GM12878 (cell line): ENCODE data around the gene OR2AG1. TPM values are rescaled to one million over a fixed set of nuclear protein-coding genes. Genes with fewer than 3 reads are reported as not detected.

Experiments
- ATAC-seq: fragments of 200-7000 bp; cut with Tn5 transposase; 3 replicates; pipeline ENCODE4 v1.9.1; 2020; ENCODE audit warnings: mild to moderate bottlenecking, moderate library complexity
- BruUV-seq: library from RNA; stranded (reverse); fragments of 400-500 nt; replicated peaks from 2 replicates; lab custom pipeline; 2021; lab: Mats Ljungman, UMichigan
- CTCF ChIA-PET: fragments of 300-600 bp; sonication (Branson Sonifier 250); formaldehyde crosslinking; extraction: SDS; loops from one replicate; lab custom pipeline; 2021; ENCODE audit warnings: inconsistent platforms; lab: Yijun Ruan, JAX
- POLR2A ChIA-PET: fragments of 350-600 bp; formaldehyde crosslinking; extraction: SDS; loops from one replicate; lab custom pipeline; 2021; ENCODE audit warnings: inconsistent platforms; lab: Charles Lee
- RAD21 ChIA-PET: fragments of 300-600 bp; sonication (Branson Sonifier 250); formaldehyde crosslinking; loops from one replicate; lab custom pipeline; 2023; ENCODE audit warnings: antibody characterized with exemption; ENCODE audit not compliant: unreplicated experiment; lab: Charles Lee
- SMC1A ChIA-PET: fragments of 300-600 bp; sonication (Branson Sonifier 250); formaldehyde crosslinking; loops from one replicate; lab custom pipeline; 2023; ENCODE audit not compliant: unreplicated experiment, uncharacterized antibody; lab: Charles Lee
- DNase-seq: peaks from one replicate; pipeline ENCODE4 v3.0.0-alpha.2; 2011; ENCODE audit warnings: low read depth, low spot score
- FAIRE-seq: peaks from 3 replicates; lab custom pipeline; 2011; peaks lifted over from hg19 to GRCh38; lab: Jason Lieb, UNC
- H2AFZ ChIP-seq: 2 replicates; pipeline ENCODE4 v1.6.0; 2011; ENCODE audit warnings: low read depth, low read length, control low read depth; ENCODE audit not compliant: control insufficient read depth
- H3K27ac ChIP-seq: 2 replicates; pipeline ENCODE4 v1.5.1; 2011; ENCODE audit warnings: control low read depth; ENCODE audit not compliant: control insufficient read depth, insufficient read depth
- H3K27me3 ChIP-seq, 2 experiments: replicated peaks in 1 of 2; 2 replicates each; pipeline versions ENCODE4 v1.6.0 to v1.6.1; 2011; ENCODE audit warnings: low read length in 1 of 2; ENCODE audit not compliant: control insufficient read depth in 2 of 2, insufficient read depth in 2 of 2
- H3K36me3 ChIP-seq, 2 experiments: 2 replicates each; pipeline ENCODE4 v1.5.1; 2011; ENCODE audit warnings: low read length in 1 of 2; ENCODE audit not compliant: control insufficient read depth in 2 of 2, insufficient read depth in 2 of 2
- H3K4me1 ChIP-seq: 2 replicates; pipeline ENCODE4 v1.6.1; 2011; ENCODE audit warnings: mild to moderate bottlenecking, low read length, moderate library complexity, mixed read lengths; ENCODE audit not compliant: control insufficient read depth, insufficient read depth
- H3K4me2 ChIP-seq: 2 replicates; pipeline ENCODE4 v1.6.0; 2011; ENCODE audit warnings: control low read depth; ENCODE audit not compliant: control insufficient read depth, insufficient read depth
- H3K4me3 ChIP-seq: fragments of 200-600 bp; sonication (generic); 2 replicates; pipeline ENCODE4 v1.5.1; 2016
- H3K79me2 ChIP-seq: 2 replicates; pipeline ENCODE4 v1.6.0; 2011; ENCODE audit warnings: low read length; ENCODE audit not compliant: control insufficient read depth, insufficient read depth
- H3K9ac ChIP-seq: 2 replicates; pipeline ENCODE4 v1.8.0; 2011; ENCODE audit warnings: low read length, control low read depth, mixed read lengths; ENCODE audit not compliant: control insufficient read depth, insufficient read depth
- H3K9me3 ChIP-seq: replicated peaks from 3 replicates; pipeline ENCODE4 v1.5.1; 2011; ENCODE audit warnings: mild to moderate bottlenecking, low read length; ENCODE audit not compliant: control insufficient read depth, insufficient read depth
- H4K20me1 ChIP-seq: 2 replicates; pipeline ENCODE4 v1.6.0; 2011; ENCODE audit not compliant: control insufficient read depth, insufficient read depth
- ATF2 ChIP-seq: IDR thresholded peaks from 2 replicates; pipeline ENCODE4 v1.6.1; 2012; ENCODE audit warnings: low read length, inconsistent platforms
- ATF7 ChIP-seq: fragments of 450-650 bp; IDR thresholded peaks from 2 replicates; pipeline ENCODE4 v1.6.1; 2016; ENCODE audit warnings: low read depth, mild to moderate bottlenecking
- BHLHE40 ChIP-seq, 2 experiments: fragments of 450-650 bp in 1 of 2; IDR thresholded peaks; 2 replicates each; pipeline ENCODE4 v1.6.1; 2011 to 2017; ENCODE audit warnings: low read depth in 2 of 2, borderline replicate concordance in 1 of 2, improper control_type of control experiment in 1 of 2, low read length in 1 of 2, mild to moderate bottlenecking in 1 of 2
- EED ChIP-seq: sonication (generic); IDR thresholded peaks from 2 replicates; pipeline ENCODE4 v1.6.1; 2016; ENCODE audit warnings: antibody characterized with exemption, low read depth
- IKZF2 ChIP-seq, 2 experiments: fragments of 450-650 bp; IDR thresholded peaks; 2 replicates each; pipeline ENCODE4 v1.6.1; 2017; ENCODE audit warnings: mild to moderate bottlenecking in 2 of 2, moderate library complexity in 2 of 2
- KLF5 ChIP-seq: fragments of 450-650 bp; IDR thresholded peaks from 2 replicates; pipeline ENCODE4 v1.6.1; 2014; ENCODE audit warnings: mild to moderate bottlenecking; ENCODE audit not compliant: partially characterized antibody
- MTA2 ChIP-seq: fragments of 450-650 bp; IDR thresholded peaks from 2 replicates; pipeline ENCODE4 v1.6.1; 2016; ENCODE audit warnings: low read depth, mild to moderate bottlenecking, moderate library complexity
- NFYA ChIP-seq: IDR thresholded peaks from 2 replicates; pipeline ENCODE4 v1.6.1; 2011; ENCODE audit warnings: low read depth, mild to moderate bottlenecking, low read length, improper control_type of control experiment, borderline replicate concordance
- PKNOX1 ChIP-seq: fragments of 450-650 bp; IDR thresholded peaks from 2 replicates; pipeline ENCODE4 v1.6.1; 2016; ENCODE audit warnings: mild to moderate bottlenecking
- RELB ChIP-seq: fragments of 450-650 bp; IDR thresholded peaks from 2 replicates; pipeline ENCODE4 v1.6.1; 2017; ENCODE audit warnings: low read depth, mild to moderate bottlenecking, moderate library complexity
- SPI1 ChIP-seq: IDR thresholded peaks from 2 replicates; pipeline ENCODE4 v1.6.1; 2011; ENCODE audit warnings: low read depth, mild to moderate bottlenecking, low read length, moderate library complexity, borderline replicate concordance; ENCODE audit not compliant: insufficient read depth
- TCF12 ChIP-seq: IDR thresholded peaks from 2 replicates; pipeline ENCODE4 v1.6.1; 2011; ENCODE audit warnings: low read depth, mild to moderate bottlenecking, low read length
- ZNF24 ChIP-seq: fragments of 450-650 bp; IDR thresholded peaks from 2 replicates; pipeline ENCODE4 v1.6.1; 2017; ENCODE audit warnings: antibody characterized with exemption, mild to moderate bottlenecking
- WGBS: methylation state at CpG from one replicate; pipeline ENCODE4 v1.1.6; 2016; ENCODE audit warnings: low lambda C conversion rate; ENCODE audit not compliant: insufficient replicate concordance, insufficient coverage; ENCODE audit errors: missing lambda C conversion rate; 5-methylcytosine and 5-hydroxymethylcytosine counted together
- in situ Hi-C: fragments of 300-500 bp; cut with MboI; formaldehyde crosslinking; loops from 9 replicates; pipeline ENCODE4 v1.14.3; 2018; ENCODE audit warnings: mixed read lengths
- intact Hi-C: fragments of 100-400 bp; cut with micrococcal nuclease; formaldehyde crosslinking; loops from one replicate; pipeline ENCODE4 v1.14.2; 2022; ENCODE audit not compliant: unreplicated experiment
- polyA plus RNA-seq, 11 experiments: library from polyadenylated mRNA; depleted of rRNA in 4 of 11; unstranded in 6 of 11; stranded (reverse) in 5 of 11; fragments of >200 nt; fragmentation: Nextera tagmentation in 4 of 11; fragmentation: Illumina TruSeq in 1 of 11; extraction: Ambion mirVana in 4 of 11; extraction: Trizol in 1 of 11; gene quantifications; 1 replicate in 1 of 11; 2 replicates in 10 of 11; pipeline versions ENCODE4 v1.2.1 to v1.2.3, GENCODE V29; 2011 to 2016; ENCODE audit warnings: inconsistent platforms in 2 of 11, missing spikeins in 2 of 11, low read depth in 1 of 11
- total RNA-seq, 4 experiments: library from RNA; depleted of rRNA in 3 of 4; stranded (reverse); fragments of >200 nt in 3 of 4; fragmentation: Illumina TruSeq in 1 of 4; extraction: Trizol in 1 of 4; gene quantifications; 2 replicates each; pipeline versions ENCODE4 v1.2.1 to v1.2.3, GENCODE V29; 2013 to 2021

The OR2AG1 gene
- total and polyA plus RNA-seq, 10 of the 15 experiments (the other 5 are each of a cell fraction or from before 2014, with no cell fraction given) = not detected

DNA sequence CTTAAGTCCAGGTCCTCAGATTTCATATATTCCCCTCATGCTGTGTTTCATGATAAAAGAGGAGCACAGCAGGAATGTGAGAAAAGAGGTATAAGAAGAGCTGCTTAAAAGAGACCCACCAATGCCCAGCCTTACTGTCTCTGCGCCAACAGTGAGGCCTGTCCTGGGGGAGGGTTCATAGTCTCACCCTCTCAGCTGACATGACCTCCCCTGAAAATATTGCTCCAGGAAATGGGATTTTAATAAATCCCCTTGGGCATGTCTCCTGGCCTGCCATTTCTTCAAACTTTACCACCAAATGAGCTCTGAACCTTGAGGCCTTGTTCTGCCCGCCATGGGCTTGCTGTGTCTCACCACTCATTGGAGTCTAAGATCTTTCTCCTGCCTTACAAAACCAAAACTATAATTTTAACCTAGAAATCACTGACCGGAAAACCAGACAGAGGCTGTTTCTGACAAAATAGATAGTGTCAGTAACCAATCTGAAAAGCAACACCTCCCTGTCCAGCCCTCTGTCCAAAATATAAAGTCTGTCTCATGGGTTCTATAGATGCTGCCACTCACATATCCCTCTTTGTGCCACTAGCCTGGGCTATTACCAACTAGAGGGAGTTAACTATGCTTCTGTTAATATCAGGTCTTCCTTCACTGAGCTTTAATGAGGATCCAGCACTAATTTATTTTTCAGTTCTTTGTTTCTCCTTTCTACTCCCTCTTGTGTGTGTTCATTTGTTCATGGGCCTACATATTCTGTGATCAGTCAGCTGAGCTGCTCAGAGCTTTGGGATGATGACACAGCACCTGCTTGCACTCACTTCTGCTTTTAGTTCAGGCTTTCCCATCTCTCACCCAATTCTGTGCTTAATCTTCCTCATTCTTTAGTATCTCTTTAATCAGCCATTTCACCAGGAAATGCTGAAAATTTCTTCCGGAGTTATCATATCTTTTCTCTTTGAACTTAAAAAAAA, 10.6 kb upstream of the OR2AG1 start, which contains the start of gene OR2AG2:
Gene OR2AG2, minus strand, starts transcription at position 51 of the 968 bp plus-strand sequence. CDS start 3,019 bp downstream, outside the sequence.
- Histone ChIP-seq H4K20me1 (no peaks in the 10 kb centered on the region), H3K4me1 (no peaks in the 10 kb centered on the region; the same call in 1 of the 2 replicates), H3K79me2 (no peaks in the 10 kb centered on the region), H3K9me3 (no peaks in the 10 kb centered on the region), H3K4me3 (no peak within 1 kb of the TSS), H3K27me3 (0 out of 4 replicates have a peak, but pooled peaks cover 0 to 2% of the 10 kb centered on the region in 2 experiments), H3K27ac (no peak within 1 kb of the TSS), H3K36me3 (no peaks in the 10 kb centered on the region), H3K9ac (no peak within 1 kb of the TSS), H2AFZ (no peak within 1 kb of the TSS), H3K4me2 (no peak within 1 kb of the TSS)
- ChIA-PET RAD21 (interaction anchor here (0.9 kb wide), 1 partner anchor 104 kb away, joined by 3 read pairs; no protein-coding TSS in a partner anchor), SMC1A (interaction anchor here (1.1 to 1.6 kb wide), 5 partner anchors 14 to 923 kb away, joined by 3 to 6 read pairs (median 5); no protein-coding TSS in a partner anchor), CTCF (interaction anchor here (0.6 to 7.3 kb wide), 6 partner anchors 13 to 43 kb away, joined by 3 to 47 read pairs (median 6); no protein-coding TSS in a partner anchor), POLR2A (interaction anchor here (0.6 to 1.1 kb wide), 2 partner anchors 25 to 185 kb away, joined by 3 read pairs; no protein-coding TSS in a partner anchor)
- intact Hi-C loops (no loop called here), in situ Hi-C loops (no loop called here)
- TF ChIP-seq NFYA (no peak), TCF12 (0 out of 2 replicates have a peak, but pooled peaks have one; percentile 15), KLF5 (no peak), PKNOX1 (peak; percentile 48), IKZF2 (IDR thresholded peaks at IDR 0.05) (peak; percentile 50 to 52; a peak in 2 of 4 replicates), ZNF24 (peak; percentile 52; the same call in 1 of the 2 replicates), ATF7 (0 out of 2 replicates have a peak, but pooled peaks have one; percentile 30), ATF2 (peak; percentile 16; the same call in 1 of the 2 replicates), SPI1 (peak; percentile 93), EED (no peak), RELB (peak; percentile 27; the same call in 1 of the 2 replicates), MTA2 (peak; percentile 73; the same call in 1 of the 2 replicates), BHLHE40 (IDR thresholded peaks at IDR 0.05; ENCODE audit: borderline replicate concordance in 1 of 2, low read depth in 2 of 2, low read length in 1 of 2) (peak in 1 of 2 experiments; percentile 23; a peak in 1 of 4 replicates)
- ATAC-seq = peak; percentile 98
- BruUV-seq = no TSS peak
- peak; percentile 65 for FAIRE-seq
- DNase-seq = peak; percentile 37
- WGBS = 23% methylated on average over 4 of the region's 4 CpGs
